HuH-7.5 (cell line): ENCODE measurements around the gene POLH.
"Not testable (repeated sequence)": the region's sequence is repeated elsewhere in the genome, so short reads cannot be mapped to it uniquely, and the experiment has no call there.

Source experiments
- DNase-seq: peaks from one replicate; pipeline ENCODE4 v3.0.0; 2011; ENCODE audit warnings: low spot score

The POLH gene

GRCh38 chr6:43630980-43631619, 55.1 kb downstream of the POLH start:
- DNase-seq, result no peak

GRCh38 chr6:43633002-43633401, 57.0 kb downstream of the POLH start:
- not testable (repeated sequence) for DNase-seq

GRCh38 chr6:43634702-43635303, 58.8 kb downstream of the POLH start:
- no peak for DNase-seq

- DNase-seq, result peak; percentile 74
These were observed 59.7 kb downstream of the POLH start, which contains the start of gene MAD2L1BP for GRCh38 chr6:43635387-43636307. Gene MAD2L1BP (plus strand): TSS chr6:43635840. CDS start chr6:43635876, 36 bp downstream.

DNA sequence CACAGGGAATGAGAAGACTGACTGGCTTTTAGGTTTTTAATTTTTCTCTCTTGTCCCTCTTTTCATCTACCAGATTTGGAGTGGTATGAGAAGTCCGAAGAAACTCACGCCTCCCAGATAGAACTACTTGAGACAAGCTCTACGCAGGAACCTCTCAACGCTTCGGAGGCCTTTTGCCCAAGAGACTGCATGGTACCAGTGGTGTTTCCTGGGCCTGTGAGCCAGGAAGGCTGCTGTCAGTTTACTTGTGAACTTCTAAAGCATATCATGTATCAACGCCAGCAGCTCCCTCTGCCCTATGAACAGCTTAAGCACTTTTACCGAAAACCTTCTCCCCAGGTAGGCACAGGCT, 60.3 kb downstream of the POLH start:
- DNase-seq, result no peak

DNA sequence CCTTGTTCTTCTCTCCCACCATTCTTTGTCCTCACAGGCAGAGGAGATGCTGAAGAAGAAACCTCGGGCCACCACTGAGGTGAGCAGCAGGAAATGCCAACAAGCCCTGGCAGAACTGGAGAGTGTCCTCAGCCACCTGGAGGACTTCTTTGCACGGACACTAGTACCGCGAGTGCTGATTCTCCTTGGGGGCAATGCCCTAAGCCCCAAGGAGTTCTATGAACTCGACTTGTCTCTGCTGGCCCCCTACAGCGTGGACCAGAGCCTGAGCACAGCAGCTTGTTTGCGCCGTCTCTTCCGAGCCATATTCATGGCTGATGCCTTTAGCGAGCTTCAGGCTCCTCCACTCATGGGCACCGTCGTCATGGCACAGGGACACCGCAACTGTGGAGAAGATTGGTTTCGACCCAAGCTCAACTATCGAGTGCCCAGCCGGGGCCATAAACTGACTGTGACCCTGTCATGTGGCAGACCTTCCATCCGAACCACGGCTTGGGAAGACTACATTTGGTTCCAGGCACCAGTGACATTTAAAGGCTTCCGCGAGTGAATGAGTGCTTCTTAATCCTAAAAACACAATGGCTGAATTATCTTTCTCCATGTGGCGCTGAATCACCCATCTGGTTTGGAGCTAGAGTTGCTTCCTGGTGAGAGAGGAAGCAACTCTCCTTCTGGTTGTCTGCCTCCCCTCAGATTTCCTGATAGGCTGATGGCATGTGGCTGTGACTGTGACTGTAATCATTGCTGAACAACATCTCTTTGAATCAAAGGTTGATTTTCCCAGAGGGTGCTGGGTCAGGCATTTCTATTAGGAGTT, 64.2 kb downstream of the POLH start:
- no peak for DNase-seq

DNA sequence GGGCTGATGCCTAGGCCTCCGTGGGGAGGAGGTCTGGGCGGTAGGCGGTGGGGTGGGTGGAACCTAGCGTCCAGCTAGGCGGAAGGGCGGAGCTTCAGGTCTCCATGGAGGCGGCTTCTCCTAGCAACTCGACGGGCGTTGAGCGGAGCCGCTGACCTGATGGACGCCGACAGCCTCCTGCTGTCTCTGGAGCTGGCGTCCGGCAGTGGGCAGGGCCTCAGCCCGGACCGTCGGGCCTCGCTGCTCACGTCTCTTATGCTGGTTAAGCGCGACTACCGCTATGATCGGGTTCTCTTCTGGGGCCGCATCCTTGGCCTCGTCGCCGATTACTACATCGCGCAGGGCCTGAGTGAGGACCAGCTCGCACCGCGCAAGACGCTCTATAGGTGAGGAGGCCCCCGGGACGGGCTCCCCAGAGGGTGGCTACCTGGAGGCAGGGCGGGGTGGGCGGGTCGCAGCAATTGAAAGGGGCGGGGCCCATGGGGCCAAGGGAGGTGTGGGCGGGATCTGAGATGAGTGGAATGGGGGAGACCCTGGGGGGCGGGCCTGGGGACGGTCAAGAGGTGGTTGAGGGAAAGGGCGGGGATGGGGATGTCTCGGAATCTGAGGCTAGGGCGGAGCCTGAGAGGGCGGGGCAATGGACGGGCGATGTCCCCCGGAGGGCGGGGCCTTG, 69.1 kb downstream of the POLH start, which contains the start of gene RSPH9:
TSS of gene RSPH9 (plus strand) at position 97 of the 673 bp plus-strand sequence. CDS start at position 160, 63 bp downstream.
- DNase-seq, result no peak

DNA sequence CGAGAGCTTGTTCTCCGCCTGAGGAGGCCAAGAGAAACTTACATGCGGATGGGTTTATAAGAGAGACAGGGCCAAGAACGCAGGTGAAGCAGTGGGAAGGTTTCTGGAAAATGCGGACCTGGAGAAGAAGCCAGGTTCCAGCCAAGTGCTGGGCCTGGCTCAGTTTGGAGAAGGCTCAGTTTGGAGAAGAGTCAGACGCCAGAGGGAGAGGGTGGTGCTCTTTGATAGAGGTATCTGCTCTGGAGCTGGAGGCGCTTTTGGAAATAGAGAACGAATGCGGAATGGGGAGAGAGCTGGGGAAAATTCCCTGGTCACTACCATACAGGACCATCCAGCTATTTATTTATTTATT, 69.6 kb downstream of the POLH start:
- DNase-seq, result no peak

GRCh38 chr6:43647613-43648012, 71.6 kb downstream of the POLH start:
- no peak for DNase-seq

DNA sequence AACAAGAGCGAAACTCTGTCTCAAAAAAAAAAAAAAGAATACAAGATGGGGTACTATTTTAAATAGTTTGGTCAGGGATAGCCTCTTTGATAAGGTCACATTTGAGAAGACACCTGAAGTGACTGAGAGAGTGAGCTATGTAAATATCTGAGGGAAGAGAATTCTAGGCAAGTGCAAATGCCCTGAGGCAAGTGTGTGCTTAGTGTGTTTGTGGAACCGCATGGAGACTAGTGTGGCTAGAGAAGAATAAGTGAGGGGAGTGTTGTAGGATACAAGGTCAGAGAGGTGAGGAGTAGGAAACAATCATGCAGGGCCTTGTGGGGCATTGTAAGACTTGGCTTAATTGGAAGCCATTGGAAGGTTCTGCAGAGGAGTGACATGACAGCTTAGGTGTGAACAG, 72.3 kb downstream of the POLH start:
- no peak for DNase-seq

DNA sequence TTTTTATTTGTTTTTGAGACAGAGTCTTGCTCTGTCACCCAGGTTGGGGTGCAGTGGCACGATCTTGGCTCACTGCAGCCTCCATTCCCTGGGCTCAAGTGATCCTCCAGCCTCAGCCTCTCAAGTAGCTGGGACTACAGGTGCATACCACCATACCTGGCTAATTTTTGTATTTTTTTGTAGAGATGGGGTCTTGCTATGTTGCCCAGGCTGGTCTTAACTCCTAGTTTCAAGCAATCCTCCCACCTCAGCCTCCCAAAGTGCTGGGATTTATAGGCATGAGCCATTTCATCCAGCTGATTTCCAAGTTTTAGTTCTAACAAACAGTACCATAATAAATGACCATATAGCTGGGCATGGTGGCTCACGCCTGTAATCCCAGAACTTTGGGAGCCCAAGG, 76.8 kb downstream of the POLH start:
- not testable (repeated sequence) for DNase-seq

- no peak for DNase-seq
These were observed 81.3 kb downstream of the POLH start for GRCh38 chr6:43657221-43657802.

DNA sequence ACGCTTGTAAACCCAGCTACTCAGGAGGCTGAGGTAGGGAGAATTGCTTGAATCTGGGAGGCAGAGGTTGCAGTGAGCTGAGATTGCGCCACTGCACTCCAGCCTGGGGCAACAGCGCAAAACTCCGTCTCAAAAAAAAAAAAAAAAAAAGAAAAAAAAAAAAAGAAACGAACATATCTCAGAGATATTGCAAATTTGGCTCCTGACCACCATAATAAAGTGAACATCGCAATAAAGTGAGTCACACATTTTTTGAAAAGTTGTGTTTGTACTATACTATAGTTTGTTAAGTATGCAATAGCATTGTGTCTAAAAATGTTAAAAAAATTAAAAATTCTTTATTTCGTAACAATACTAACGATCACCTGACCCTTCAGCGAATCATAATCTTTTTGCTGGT, 82.2 kb downstream of the POLH start:
- DNase-seq, result no peak

DNA sequence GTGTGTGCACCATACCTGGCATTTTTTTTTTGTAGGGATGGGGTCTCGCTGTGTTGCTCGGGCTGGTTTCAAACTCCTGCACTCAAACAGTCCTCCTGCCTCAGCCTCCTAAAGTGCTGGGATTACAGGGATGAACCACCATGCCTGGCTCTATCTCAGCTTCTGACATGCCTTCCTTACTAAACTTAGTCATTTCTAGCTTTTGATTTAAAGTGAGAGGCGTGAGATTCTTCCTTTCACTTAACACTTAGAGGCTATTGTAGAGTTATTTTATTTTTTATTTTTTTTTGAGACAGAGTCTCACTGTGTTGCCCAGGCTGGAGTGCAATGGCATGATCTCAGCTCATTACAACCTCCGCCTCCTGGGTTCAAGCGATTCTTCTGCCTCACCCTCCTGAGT, 87.0 kb downstream of the POLH start:
- DNase-seq, result not testable (repeated sequence)
